Tibial nerve (tissue), 4 donors: Measurements from ENCODE around the gene ARL14EPL.

Source experiments
- EP300 ChIP-seq, 2 donors: sonication (generic); formaldehyde crosslinking; IDR thresholded peaks; one replicate each; pipeline ENCODE4 v1.6.1; 2017; ENCODE audit warnings: antibody characterized with exemption in 2 of 2, mild to moderate bottlenecking in 1 of 2
- POLR2A ChIP-seq, 2 donors: fragments of 450-650 bp; IDR thresholded peaks; one replicate each; pipeline ENCODE4 v1.6.1; 2017; ENCODE audit warnings: antibody characterized with exemption in 2 of 2, mild to moderate bottlenecking in 2 of 2, moderate library complexity in 2 of 2
- TF ChIP-seq, protein P1 (sequence below), 5 experiments: fragments of 200-600 bp in 3 of 5; fragments of 450-650 bp in 2 of 5; sonication (generic) in 3 of 5; IDR thresholded peaks; one replicate each; pipeline ENCODE4 v1.5.1; 2016 to 2019; ENCODE audit warnings: antibody characterized with exemption in 5 of 5, mild to moderate bottlenecking in 3 of 5, moderate library complexity in 2 of 5

DNA sequence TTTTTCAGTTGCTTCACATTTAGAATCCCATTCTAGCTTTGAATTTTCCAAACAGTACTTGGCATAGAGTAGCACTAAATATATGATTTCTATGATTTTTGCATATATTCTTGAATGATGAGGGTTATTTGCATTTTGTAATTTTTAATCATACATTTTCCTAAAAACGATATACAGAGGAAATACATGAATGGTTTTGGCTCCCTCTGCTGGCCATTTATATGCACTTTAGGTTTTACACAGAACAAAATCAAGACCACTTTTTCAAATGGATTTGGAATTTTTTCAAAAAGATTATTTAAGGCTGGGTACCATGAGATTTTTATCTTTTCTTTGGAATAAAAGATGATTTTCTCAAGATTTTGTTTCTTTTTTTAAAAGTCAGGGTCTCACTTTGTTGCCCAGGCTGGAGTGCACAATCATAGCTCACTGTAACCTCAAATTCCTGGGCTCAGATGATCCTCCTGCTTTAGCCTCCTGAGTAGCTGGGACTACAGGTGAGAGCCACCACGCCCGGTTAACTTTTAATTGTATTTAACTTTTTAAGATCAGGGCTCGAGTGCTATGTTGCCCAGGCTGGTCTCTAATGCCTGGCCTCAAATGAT lies 35.9 kb downstream of the ARL14EPL start:
- TF ChIP-seq, protein P1, sequence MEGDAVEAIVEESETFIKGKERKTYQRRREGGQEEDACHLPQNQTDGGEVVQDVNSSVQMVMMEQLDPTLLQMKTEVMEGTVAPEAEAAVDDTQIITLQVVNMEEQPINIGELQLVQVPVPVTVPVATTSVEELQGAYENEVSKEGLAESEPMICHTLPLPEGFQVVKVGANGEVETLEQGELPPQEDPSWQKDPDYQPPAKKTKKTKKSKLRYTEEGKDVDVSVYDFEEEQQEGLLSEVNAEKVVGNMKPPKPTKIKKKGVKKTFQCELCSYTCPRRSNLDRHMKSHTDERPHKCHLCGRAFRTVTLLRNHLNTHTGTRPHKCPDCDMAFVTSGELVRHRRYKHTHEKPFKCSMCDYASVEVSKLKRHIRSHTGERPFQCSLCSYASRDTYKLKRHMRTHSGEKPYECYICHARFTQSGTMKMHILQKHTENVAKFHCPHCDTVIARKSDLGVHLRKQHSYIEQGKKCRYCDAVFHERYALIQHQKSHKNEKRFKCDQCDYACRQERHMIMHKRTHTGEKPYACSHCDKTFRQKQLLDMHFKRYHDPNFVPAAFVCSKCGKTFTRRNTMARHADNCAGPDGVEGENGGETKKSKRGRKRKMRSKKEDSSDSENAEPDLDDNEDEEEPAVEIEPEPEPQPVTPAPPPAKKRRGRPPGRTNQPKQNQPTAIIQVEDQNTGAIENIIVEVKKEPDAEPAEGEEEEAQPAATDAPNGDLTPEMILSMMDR (IDR thresholded peaks at IDR 0.05) = peak; percentile 65 to 82 (median 69)
- TF ChIP-seq POLR2A (IDR thresholded peaks at IDR 0.05) (no peak), EP300 (IDR thresholded peaks at IDR 0.05) (no peak)
